Right atrium auricular region (tissue), 2 donors: ENCODE data around the gene RXRG. TPM values are rescaled to one million over a fixed set of nuclear protein-coding genes. Genes with fewer than 3 reads are reported as not detected.

Experiments
- DNase-seq: peaks from one replicate; pipeline ENCODE4 v3.0.0-alpha.2; 2019; ENCODE audit warnings: low spot score
- H3K27ac ChIP-seq, 2 donors: fragments of 200-600 bp; sonication (generic); 1 replicate in 1 of 2; 2 replicates in 1 of 2; pipeline ENCODE4 v1.5.1; 2016 to 2019
- H3K27me3 ChIP-seq, 2 donors: fragments of 200-600 bp; sonication (generic); one replicate each; pipeline versions ENCODE4 v1.5.1 to v1.6.0; 2017 to 2019
- H3K36me3 ChIP-seq: fragments of 200-600 bp; sonication (generic); one replicate; pipeline ENCODE4 v1.5.1; 2016
- H3K4me1 ChIP-seq, 2 donors: fragments of 200-600 bp; sonication (generic); one replicate each; pipeline versions ENCODE4 v1.5.1 to v1.6.0; 2017 to 2019
- H3K4me3 ChIP-seq, 2 donors: fragments of 200-600 bp; sonication (generic); 1 replicate in 1 of 2; 2 replicates in 1 of 2; pipeline ENCODE4 v1.5.1; 2017 to 2019; ENCODE audit warnings: mild to moderate bottlenecking in 1 of 2, moderate library complexity in 1 of 2
- H3K9me3 ChIP-seq, 2 donors: fragments of 200-600 bp; sonication (generic); one replicate each; pipeline ENCODE4 v1.5.1; 2019
- total RNA-seq, 2 donors: library from RNA; depleted of rRNA; stranded (reverse); fragments of >200 nt; gene quantifications; one replicate each; pipeline ENCODE4 v1.1.0, GENCODE V29; 2016
- TF ChIP-seq, protein P1 (sequence below), 2 donors: fragments of 200-600 bp; sonication (generic); IDR thresholded peaks; one replicate each; pipeline ENCODE4 v1.5.1; 2019; ENCODE audit warnings: antibody characterized with exemption in 2 of 2

Gene RXRG
- total RNA-seq, 2 donors from 2014 or later, result 1.2 to 3.3 TPM

DNA sequence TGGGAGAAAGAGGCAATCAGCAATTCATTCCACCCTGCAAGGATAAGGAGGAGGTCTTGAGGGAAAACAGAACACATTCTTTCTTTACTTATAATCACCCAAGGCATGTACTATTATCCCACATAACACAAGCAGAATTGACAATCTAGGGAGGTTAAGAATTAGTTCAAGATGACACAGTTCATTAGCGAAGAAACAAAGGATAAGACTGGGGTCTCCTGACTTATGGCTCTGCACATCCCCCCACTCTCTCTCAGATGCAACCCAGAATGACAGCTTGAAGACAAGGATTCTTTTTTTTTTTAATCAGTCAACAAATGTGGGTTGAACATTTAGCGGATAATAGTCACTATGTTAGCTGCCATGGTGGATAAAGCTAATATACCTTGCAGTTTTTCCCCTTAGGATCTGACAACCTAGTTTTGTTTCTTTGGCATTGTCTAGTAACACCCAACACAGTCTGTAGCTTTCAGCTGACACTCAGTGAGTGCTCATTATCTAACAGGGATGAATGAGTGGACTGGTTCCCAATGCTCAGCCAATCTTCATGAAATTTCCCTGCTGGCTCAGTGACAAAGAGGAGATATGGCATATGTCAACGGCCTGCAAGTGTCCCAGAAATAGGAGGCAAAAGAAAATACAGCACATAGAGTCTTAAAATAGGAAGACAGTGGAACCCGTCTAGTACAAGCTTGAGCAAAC lies 35.1 kb downstream of the RXRG start:
- TF ChIP-seq, protein P1, sequence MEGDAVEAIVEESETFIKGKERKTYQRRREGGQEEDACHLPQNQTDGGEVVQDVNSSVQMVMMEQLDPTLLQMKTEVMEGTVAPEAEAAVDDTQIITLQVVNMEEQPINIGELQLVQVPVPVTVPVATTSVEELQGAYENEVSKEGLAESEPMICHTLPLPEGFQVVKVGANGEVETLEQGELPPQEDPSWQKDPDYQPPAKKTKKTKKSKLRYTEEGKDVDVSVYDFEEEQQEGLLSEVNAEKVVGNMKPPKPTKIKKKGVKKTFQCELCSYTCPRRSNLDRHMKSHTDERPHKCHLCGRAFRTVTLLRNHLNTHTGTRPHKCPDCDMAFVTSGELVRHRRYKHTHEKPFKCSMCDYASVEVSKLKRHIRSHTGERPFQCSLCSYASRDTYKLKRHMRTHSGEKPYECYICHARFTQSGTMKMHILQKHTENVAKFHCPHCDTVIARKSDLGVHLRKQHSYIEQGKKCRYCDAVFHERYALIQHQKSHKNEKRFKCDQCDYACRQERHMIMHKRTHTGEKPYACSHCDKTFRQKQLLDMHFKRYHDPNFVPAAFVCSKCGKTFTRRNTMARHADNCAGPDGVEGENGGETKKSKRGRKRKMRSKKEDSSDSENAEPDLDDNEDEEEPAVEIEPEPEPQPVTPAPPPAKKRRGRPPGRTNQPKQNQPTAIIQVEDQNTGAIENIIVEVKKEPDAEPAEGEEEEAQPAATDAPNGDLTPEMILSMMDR (IDR thresholded peaks at IDR 0.05), result no peak

DNA sequence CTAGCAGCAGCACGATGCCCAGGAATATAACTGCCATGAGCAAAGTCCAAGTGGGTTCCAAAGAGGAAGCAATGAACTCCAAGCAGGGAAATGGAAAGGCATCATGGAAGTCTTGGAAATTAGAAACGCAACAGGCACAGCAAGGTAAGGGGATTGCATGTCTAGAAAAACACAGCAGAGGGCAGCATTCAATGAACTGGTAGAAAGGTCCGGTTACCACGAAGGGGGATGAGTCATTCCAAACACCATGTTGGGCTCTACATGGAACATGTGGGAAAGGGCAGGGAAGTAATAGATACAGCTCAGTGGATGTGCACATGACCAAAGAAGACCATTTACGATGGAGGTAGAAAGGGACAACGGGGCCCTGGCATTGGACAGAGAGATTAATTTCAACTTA lies 36.4 kb downstream of the RXRG start:
- TF ChIP-seq, protein P1 (IDR thresholded peaks at IDR 0.05), result peak; percentile 27 to 69
- Histone ChIP-seq H3K4me3 (no peak overlapping the region), H3K27me3 (no peaks in the 10 kb centered on the region), H3K4me1 (peaks cover 0 to 14% of the 10 kb centered on the region in 2 donors), H3K36me3 (no peaks in the 10 kb centered on the region), H3K9me3 (no peaks in the 10 kb centered on the region), H3K27ac (no peak overlapping the region)
- DNase-seq, result no peak

More for the DNA sequence above, 35.1 kb downstream of the RXRG start:
- DNase-seq, result no peak
- Histone ChIP-seq H3K4me1 (peaks cover 0 to 14% of the 10 kb centered on the region in 2 donors), H3K36me3 (no peaks in the 10 kb centered on the region), H3K27me3 (no peaks in the 10 kb centered on the region), H3K4me3 (no peak overlapping the region), H3K9me3 (no peaks in the 10 kb centered on the region), H3K27ac (peak overlapping the region in 1 of 2 donors; percentile 24)

DNA sequence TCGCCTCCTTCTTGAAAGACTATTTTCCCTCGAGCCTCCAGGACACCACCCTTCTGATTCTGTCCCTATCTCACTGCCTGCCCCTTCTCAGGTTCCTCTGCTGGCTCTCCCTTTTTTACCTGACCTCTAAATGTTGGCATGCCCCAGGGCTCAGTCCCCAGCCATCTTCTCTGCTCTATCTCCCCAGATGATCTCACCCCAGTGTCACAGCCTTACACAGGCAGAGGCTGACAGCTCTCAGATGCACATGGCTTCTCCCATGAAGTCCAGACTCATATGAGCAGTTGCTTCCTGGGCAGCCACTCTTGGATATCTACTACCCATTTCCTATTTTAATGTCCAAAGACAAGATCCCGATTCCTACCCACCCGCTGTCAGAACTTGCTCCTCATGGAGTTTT lies 37.5 kb downstream of the RXRG start:
- DNase-seq, result no peak
- H3K27me3 ChIP-seq, result no peaks in the 10 kb centered on the region
- no peak overlapping the region for H3K4me3 ChIP-seq
- H3K36me3 ChIP-seq, result no peaks in the 10 kb centered on the region
- H3K4me1 ChIP-seq, result peaks cover 0 to 14% of the 10 kb centered on the region in 2 donors
- TF ChIP-seq, protein P1 (IDR thresholded peaks at IDR 0.05), result no peak
- H3K9me3 ChIP-seq, result no peaks in the 10 kb centered on the region
- H3K27ac ChIP-seq, result no peak overlapping the region

DNA sequence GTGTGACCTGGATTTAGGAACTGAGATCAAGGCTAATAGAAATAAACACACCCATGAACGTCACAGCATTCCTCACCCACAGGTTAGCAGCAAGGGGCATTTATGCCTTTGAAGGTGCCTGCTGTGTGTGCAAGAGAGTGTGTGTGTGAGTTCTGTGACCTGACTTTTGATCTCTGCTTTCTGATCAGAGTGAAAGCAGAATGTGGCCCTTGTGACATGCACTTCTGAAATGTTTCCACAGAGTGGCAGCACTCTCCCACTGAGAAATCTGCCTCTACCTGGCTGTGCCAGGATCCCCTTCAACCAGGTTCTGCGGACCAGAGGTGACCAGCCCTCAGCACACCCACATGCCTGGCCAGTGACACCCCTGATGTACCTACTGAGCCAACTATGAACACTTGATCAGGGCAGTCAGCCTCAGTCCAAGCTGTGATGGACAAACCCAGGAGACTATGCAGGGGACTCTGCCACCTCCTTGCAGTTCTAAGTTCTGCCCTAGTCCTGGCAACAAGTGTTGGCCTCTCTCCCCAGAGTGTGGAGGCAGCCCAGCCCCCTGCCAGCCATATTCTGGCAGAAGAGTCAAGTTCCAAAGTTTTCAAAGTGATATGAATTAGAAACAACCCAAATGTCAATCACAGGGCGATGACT lies 41.0 kb downstream of the RXRG start:
- Histone ChIP-seq H3K4me1 (peaks cover 0 to 2% of the 10 kb centered on the region in 2 donors), H3K9me3 (no peaks in the 10 kb centered on the region), H3K27ac (no peak overlapping the region), H3K36me3 (no peaks in the 10 kb centered on the region), H3K27me3 (no peaks in the 10 kb centered on the region), H3K4me3 (no peak overlapping the region)
- DNase-seq, result no peak
- TF ChIP-seq, protein P1 (IDR thresholded peaks at IDR 0.05), result peak; percentile 35 to 78

DNA sequence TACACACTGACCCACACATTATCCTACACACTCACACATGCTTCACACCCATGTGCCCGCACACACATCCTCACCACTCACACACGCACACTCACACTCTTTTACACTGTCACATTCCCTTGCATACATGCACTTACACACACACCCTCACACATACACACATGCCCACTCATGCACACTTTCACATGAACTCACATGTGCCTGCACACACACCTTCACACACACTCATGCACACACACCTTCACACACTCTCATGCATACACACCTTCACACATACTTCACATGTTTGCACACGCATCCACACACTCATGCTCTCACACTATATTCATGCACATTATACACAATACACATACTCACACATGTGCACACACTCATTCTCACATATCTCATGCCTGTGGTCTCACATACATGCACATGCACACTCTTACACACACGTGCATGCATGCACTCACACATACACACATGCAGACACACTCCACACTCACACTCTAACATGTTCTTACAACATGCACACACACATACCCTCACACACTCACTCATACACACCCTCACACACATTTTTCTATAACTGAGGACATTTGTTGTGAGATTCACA lies 42.3 kb downstream of the RXRG start:
- H3K4me3 ChIP-seq, result no peak overlapping the region
- TF ChIP-seq, protein P1 (IDR thresholded peaks at IDR 0.05), result no peak

More for the DNA sequence above, 42.3 kb downstream of the RXRG start:
- no peaks in the 10 kb centered on the region for H3K9me3 ChIP-seq
- no peaks in the 10 kb centered on the region for H3K36me3 ChIP-seq
- DNase-seq, result no peak
- H3K27ac ChIP-seq, result no peak overlapping the region
- H3K4me1 ChIP-seq, result peaks cover 0 to 6% of the 10 kb centered on the region in 2 donors
- H3K27me3 ChIP-seq, result no peaks in the 10 kb centered on the region
